Bronchial epithelial cell (primary cell): ENCODE data around the gene SDHAF2. TPM values are rescaled to one million over a fixed set of nuclear protein-coding genes. Genes with fewer than 3 reads are reported as not detected.
"Not testable (repeated sequence)": the region's sequence is repeated elsewhere in the genome, so short reads cannot be mapped to it uniquely, and the experiment has no call there.

Source experiments
- DNase-seq: peaks from one replicate; pipeline ENCODE4 v3.0.0-alpha.2; 2010; ENCODE audit warnings: low read depth
- FAIRE-seq: peaks from 2 replicates; lab custom pipeline; 2011; peaks lifted over from hg19 to GRCh38; lab: Jason Lieb, UNC
- H3K27me3 ChIP-seq: 2 replicates; pipeline ENCODE4 v1.5.1; 2011; ENCODE audit warnings: low read length; ENCODE audit not compliant: control insufficient read depth, insufficient read depth
- H3K36me3 ChIP-seq: 2 replicates; pipeline ENCODE4 v1.5.1; 2011; ENCODE audit warnings: low read length; ENCODE audit not compliant: control insufficient read depth, insufficient read depth
- H3K4me3 ChIP-seq: 2 replicates; pipeline ENCODE4 v1.5.1; 2011; ENCODE audit warnings: mild to moderate bottlenecking, low read depth, low read length, control low read depth
- total RNA-seq: library from RNA; depleted of rRNA; stranded (reverse); fragments of >200 nt; gene quantifications from 2 replicates; pipeline ENCODE4 v1.2.1, GENCODE V29; 2014
- TF ChIP-seq, protein P1 (sequence below): IDR thresholded peaks from 2 replicates; pipeline ENCODE4 v1.5.1; 2011; ENCODE audit warnings: mild to moderate bottlenecking, moderate library complexity, low read length, control low read depth, inconsistent platforms; ENCODE audit not compliant: insufficient read depth, severe bottlenecking

SDHAF2 gene
- total RNA-seq, 1 donor from 2014 or later = 35.3 TPM

DNA sequence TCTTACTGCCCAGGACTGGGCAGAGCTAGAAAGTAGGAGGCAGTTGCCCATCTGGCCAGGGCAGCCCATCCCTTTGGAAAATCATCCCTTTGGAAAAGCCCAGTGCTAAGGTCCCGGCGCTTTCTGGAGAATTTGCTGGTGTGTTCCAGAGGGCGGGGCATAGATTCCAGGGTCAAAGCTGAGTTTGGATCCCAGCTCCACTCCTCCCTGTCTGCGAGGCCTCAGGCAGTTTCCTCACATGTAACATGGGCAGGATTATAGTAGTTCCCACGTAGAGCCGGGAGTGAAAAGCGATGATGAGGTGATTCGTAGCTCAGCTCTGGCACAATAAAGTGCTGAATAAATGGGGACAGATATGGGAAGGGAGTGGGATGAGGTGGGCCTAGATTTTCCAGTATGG lies 47.2 kb downstream of the SDHAF2 start:
- peaks cover 2% of the 10 kb centered on the region for H3K36me3 ChIP-seq
- H3K4me3 ChIP-seq = no peak overlapping the region
- TF ChIP-seq, protein P1, sequence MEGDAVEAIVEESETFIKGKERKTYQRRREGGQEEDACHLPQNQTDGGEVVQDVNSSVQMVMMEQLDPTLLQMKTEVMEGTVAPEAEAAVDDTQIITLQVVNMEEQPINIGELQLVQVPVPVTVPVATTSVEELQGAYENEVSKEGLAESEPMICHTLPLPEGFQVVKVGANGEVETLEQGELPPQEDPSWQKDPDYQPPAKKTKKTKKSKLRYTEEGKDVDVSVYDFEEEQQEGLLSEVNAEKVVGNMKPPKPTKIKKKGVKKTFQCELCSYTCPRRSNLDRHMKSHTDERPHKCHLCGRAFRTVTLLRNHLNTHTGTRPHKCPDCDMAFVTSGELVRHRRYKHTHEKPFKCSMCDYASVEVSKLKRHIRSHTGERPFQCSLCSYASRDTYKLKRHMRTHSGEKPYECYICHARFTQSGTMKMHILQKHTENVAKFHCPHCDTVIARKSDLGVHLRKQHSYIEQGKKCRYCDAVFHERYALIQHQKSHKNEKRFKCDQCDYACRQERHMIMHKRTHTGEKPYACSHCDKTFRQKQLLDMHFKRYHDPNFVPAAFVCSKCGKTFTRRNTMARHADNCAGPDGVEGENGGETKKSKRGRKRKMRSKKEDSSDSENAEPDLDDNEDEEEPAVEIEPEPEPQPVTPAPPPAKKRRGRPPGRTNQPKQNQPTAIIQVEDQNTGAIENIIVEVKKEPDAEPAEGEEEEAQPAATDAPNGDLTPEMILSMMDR = no peak
- FAIRE-seq = no peak
- H3K27me3 ChIP-seq = peaks cover 2% of the 10 kb centered on the region
- DNase-seq = no peak

DNA sequence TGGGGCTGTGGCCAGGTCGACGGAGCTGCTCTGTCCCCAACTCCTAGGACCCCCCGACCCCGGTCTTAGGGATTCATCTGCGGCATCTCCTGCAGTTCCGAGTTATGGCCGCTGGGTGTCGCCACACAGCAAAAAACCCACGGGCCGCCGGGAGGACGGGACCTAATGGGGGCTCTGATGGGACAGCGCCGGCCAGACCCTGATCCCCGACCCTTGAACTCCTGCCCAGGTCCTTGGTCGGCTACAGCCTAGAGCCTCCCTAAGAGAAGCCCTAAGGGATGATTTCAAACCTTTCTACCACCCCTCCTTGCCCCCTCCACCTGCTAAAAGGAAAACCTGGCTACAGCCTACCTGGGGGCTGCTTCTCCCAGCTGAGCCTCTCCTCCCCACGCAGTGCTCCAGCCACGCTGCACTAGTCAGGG lies 47.8 kb downstream of the SDHAF2 start:
- Histone ChIP-seq H3K4me3 (no peak overlapping the region), H3K27me3 (peaks cover 3% of the 10 kb centered on the region), H3K36me3 (peaks cover under 1% of the 10 kb centered on the region)
- no peak for DNase-seq
- TF ChIP-seq, protein P1 = peak; percentile 89
- no peak for FAIRE-seq

DNA sequence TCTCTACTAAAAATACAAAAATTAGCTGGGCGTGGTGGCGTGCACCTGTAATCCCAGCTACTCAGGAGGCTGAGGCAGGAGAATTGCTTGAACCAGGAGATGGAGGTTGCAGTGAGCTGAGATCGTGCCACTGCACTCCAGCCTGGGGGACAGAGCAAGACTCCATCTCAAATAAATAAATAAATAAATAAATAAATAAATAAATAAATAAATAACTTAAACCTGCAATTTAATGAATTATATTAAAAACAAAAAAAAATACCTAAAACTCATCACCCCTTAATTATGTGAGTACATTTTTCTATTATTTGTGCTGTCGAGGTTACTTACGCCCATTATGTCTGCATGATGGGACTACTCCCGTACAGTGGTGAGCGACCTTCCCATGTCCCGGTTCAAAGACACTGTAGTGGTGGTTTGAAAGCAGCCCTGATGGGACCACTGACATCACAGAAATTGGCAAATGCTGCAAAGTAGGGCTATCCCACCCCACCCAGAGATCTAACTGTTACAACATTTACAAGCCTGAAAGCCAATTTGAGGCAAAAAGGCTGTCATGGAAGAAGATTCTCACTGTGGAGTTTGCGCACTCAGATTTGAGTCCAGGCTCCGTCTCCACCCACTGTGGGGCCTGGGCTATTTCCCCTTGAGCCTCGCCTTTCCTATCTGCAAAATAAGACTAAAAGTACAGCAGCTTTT lies 49.6 kb downstream of the SDHAF2 start:
- peak; percentile 68 for FAIRE-seq
- H3K4me3 ChIP-seq, H3K36me3 ChIP-seq, DNase-seq, H3K27me3 ChIP-seq: not testable (repeated sequence)

DNA sequence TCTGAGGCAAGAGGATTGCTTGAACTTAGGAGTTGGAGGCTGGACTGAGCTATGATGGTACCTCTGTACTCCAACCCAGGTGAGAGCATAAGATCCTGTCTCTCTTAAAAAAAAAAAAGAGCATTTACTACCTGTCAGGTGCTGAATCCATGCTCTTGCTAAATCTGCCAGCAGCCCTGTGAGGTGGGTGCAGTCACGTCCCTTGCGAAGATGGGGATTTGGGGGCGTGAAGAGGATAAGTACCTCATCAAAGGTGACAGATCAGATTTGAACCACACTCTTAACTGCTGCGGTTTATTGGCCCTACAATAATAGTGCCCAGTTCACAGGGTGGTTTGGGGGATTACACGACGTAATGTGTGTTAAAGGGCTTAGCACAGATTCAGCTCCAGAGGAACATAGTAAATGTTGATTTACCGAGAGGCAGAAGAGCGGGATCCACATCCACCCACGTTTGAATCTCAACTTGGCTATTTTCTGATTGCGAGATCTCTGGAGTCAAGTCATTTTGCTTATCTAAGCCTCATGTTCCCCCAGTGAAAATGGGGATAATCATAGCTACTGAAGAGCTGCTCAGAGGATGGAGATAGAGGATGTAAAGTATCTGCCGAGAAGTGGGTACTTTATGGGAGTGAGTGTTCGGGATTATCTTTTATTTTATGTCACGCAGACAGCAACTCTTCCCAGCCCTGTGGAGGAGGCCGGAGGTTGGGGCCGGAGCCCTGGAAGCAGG lies 50.5 kb downstream of the SDHAF2 start:
- Histone ChIP-seq H3K4me3 (no peak overlapping the region), H3K27me3 (peaks cover 3% of the 10 kb centered on the region), H3K36me3 (no peaks in the 10 kb centered on the region)
- no peak for DNase-seq
- TF ChIP-seq, protein P1 = no peak
- FAIRE-seq = peak; percentile 85

DNA sequence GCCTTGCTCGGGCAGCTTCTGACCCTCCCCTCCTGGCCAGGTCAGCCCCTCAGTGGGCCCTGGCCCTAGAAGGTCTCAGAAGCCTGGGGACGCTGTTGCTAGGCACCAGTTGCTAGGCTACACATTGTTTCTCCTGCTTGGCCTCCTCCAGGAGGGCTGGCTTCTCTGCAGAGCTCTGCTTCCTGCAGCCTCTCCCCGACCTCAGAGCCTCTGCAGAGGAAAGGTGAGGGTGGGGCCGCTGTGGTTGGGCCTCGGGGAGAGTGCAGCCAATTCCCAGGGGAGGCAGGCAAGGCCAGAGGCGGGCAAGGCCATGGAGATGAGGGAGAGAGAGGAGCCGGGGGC lies 51.0 kb downstream of the SDHAF2 start:
- H3K36me3 ChIP-seq = no peaks in the 10 kb centered on the region
- DNase-seq (no peak), FAIRE-seq (no peak)
- TF ChIP-seq, protein P1 = no peak
- peaks cover 3% of the 10 kb centered on the region for H3K27me3 ChIP-seq
- H3K4me3 ChIP-seq = no peak overlapping the region

DNA sequence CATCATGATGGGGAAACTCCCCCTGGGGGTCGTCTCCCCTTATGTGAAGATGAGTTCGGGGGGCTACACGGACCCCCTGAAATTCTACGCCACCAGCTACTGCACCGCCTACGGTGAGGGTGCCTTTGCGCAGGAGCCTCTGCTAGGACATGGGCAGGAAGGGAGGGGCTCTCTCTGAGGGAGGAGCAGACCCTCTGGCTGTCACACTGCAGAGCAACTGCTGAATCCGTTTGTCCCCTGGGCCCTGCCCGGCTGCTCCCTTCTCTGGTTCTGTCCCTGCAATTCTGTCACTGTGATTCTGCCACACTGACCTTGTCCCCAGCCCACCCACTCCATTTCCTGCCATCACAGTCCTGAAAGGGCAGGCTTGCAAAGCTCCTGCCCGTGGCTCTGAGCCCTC lies 51.9 kb downstream of the SDHAF2 start:
- FAIRE-seq (no peak), DNase-seq (no peak)
- TF ChIP-seq, protein P1 = no peak
- peaks cover 3% of the 10 kb centered on the region for H3K27me3 ChIP-seq
- no peaks in the 10 kb centered on the region for H3K36me3 ChIP-seq
- H3K4me3 ChIP-seq = no peak overlapping the region
